Fibroblast of skin of abdomen (primary cell): ENCODE results near the gene RNASEH2C.

ENCODE experiments used
- DNase-seq: peaks from one replicate; pipeline ENCODE4 v3.0.0-alpha.2; 2013

Gene RNASEH2C

DNA sequence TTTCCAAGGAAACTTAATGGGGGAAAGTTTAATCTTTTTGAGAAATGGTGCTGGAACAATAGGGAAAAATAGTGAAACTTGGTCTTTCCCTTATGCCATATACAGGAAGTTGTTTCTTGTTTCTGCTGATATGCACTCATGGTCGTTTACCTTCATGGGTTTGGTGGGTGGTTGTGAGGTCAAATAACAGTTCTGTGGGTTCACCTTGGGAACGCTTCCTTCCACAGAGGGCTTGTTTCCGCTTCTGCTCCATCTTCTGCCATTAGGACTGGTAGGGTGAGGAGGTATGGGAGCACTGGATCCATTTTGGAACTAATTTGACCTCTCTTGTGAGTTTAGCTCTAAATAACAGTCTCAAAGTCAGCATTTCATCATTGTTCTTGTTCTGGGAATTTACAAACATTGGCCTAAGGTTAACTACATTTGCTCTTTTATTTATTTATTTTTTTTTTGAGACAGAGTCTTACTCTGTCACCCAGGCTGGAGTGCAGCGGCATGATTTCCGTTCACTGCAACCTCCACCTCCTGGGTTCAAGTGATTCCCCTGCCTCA lies 40.3 kb downstream of the RNASEH2C start:
- no peak for DNase-seq

DNA sequence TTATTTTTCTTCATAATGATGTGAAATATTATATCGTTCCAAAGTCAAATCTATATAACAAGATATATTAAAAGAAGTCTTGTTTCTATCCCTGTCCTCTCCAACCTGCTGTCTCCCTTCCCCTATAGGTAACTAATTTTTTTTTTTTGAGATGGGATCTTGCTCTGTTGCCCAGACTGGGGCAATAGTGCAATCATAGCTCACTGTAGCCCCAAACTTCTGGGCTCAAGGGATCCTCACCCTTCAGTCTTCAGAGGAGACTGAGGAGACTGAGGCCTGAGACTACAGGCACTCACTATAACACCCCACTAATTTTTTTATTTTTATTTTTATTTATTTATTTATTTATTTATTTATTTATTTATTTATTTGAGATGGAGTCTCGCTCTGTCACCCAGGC lies 47.6 kb downstream of the RNASEH2C start:
- DNase-seq = no peak

DNA sequence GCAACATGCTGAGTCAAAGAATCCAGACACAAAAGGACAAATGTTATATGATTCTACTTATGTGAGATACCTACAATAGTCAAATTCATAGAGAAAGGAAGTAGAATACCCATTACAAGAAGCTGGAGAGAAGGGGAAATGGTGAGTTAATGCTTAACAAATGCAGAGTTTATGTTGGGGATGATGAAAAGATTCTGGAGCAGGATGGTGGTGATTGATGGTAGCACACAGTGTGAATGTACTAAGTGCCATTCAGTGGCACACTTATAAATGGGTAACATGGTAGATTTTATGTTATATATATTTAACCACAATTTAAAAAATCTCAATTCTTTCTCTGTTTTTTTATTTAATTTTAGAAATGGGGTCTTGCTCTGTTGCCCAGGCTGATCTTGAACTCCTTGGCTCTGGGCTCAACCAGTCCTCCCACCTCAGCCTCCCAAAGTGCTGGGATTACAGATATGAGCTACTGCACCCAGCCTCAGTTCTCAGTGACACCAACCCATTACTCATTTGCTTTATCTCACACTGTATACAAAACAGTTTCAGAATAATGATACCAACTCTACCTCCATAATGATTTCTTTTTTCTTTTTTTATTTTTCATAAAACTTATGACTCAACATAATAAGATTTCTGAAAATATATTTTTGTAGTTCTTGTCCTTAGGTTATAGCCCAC lies 48.3 kb downstream of the RNASEH2C start:
- DNase-seq = no peak
